K562 (cell line): ENCODE results near the gene NEDD4L. TPM values are rescaled to one million over a fixed set of nuclear protein-coding genes. Genes with fewer than 3 reads are reported as not detected.

Experiments
- BRCA1 ChIP-seq, 2 experiments: fragments of 450-650 bp in 1 of 2; sonication (generic) in 1 of 2; formaldehyde crosslinking in 1 of 2; IDR thresholded peaks; 2 replicates each; pipeline versions ENCODE4 v1.5.0 to v1.6.1; 2017 to 2020; ENCODE audit warnings: mild to moderate bottlenecking in 1 of 2, missing genetic modification reagents in 1 of 2
- CBX5 ChIP-seq: IDR thresholded peaks from 2 replicates; pipeline ENCODE4 v1.6.1; 2014; ENCODE audit warnings: low read depth, borderline replicate concordance
- ETV6 ChIP-seq, 3 experiments: fragments of 150-350 bp in 1 of 3; sonication (generic) in 1 of 3; formaldehyde crosslinking in 1 of 3; IDR thresholded peaks; 2 replicates each; pipeline versions ENCODE4 v1.6.1 to v1.8.0; 2014 to 2022; ENCODE audit warnings: borderline replicate concordance in 2 of 3, low read depth in 2 of 3, antibody characterized with exemption in 1 of 3, low read length in 1 of 3, mild to moderate bottlenecking in 1 of 3, missing genetic modification reagents in 1 of 3
- HEY1 ChIP-seq: fragments of 250-450 bp; sonication (Bioruptor Pico); IDR thresholded peaks from 2 replicates; pipeline ENCODE4 v1.5.0; 2020; ENCODE audit warnings: mild to moderate bottlenecking, moderate library complexity, borderline replicate concordance
- HNRNPH1 ChIP-seq: fragments of 200-400 bp; formaldehyde crosslinking; optimal IDR thresholded peaks from 2 replicates; pipeline ENCODE3; 2017; ENCODE audit warnings: low read depth, mild to moderate bottlenecking, low read length, moderate library complexity
- JUN ChIP-seq, 2 experiments: sonication (generic) in 1 of 2; formaldehyde crosslinking in 1 of 2; IDR thresholded peaks; 2 replicates each; pipeline versions ENCODE4 v1.6.1 to v1.8.0; 2012 to 2022; ENCODE audit warnings: borderline replicate concordance in 2 of 2, mild to moderate bottlenecking in 2 of 2, improper control_type of control experiment in 1 of 2, low read depth in 1 of 2, low read length in 1 of 2, missing genetic modification reagents in 1 of 2
- LCOR ChIP-seq: sonication (generic); formaldehyde crosslinking; IDR thresholded peaks from 2 replicates; pipeline ENCODE4 v1.8.0; 2022; ENCODE audit warnings: mild to moderate bottlenecking, missing genetic modification reagents
- MAZ ChIP-seq, 2 experiments: fragments of 450-650 bp in 1 of 2; sonication (generic) in 1 of 2; formaldehyde crosslinking; IDR thresholded peaks in 1 of 2; conservative IDR thresholded peaks in 1 of 2; 2 replicates each; pipeline versions ENCODE4 v1.4.0 to v1.5.0; 2020; ENCODE audit warnings: mild to moderate bottlenecking in 1 of 2, missing genetic modification reagents in 1 of 2
- MEIS2 ChIP-seq: fragments of 450-650 bp; IDR thresholded peaks from 2 replicates; pipeline ENCODE4 v1.6.1; 2014; ENCODE audit warnings: mild to moderate bottlenecking; ENCODE audit not compliant: partially characterized antibody
- MLX ChIP-seq, 2 experiments: fragments of 450-650 bp in 1 of 2; sonication (generic) in 1 of 2; formaldehyde crosslinking; conservative IDR thresholded peaks; 2 replicates each; pipeline versions ENCODE4 v1.4.0 to v1.8.1; 2020 to 2022; ENCODE audit warnings: mild to moderate bottlenecking in 1 of 2, missing genetic modification reagents in 1 of 2
- NBN ChIP-seq: fragments of 450-650 bp; IDR thresholded peaks from 2 replicates; pipeline ENCODE4 v1.6.1; 2016; ENCODE audit warnings: low read depth, mild to moderate bottlenecking
- NR3C1 ChIP-seq: sonication (generic); formaldehyde crosslinking; IDR thresholded peaks from 2 replicates; pipeline ENCODE4 v1.8.1; 2022; ENCODE audit warnings: missing genetic modification reagents
- PHB2 ChIP-seq: fragments of 450-650 bp; IDR thresholded peaks from 2 replicates; pipeline ENCODE4 v1.6.1; 2017; ENCODE audit warnings: low read depth
- RBM15 ChIP-seq: fragments of 200-400 bp; formaldehyde crosslinking; IDR thresholded peaks from 2 replicates; pipeline ENCODE4 v1.6.1; 2018; ENCODE audit warnings: mild to moderate bottlenecking, low read length, moderate library complexity; ENCODE audit not compliant: insufficient read depth
- SNIP1 ChIP-seq: fragments of 450-650 bp; IDR thresholded peaks from 2 replicates; pipeline ENCODE4 v1.7.1; 2017; ENCODE audit warnings: low read depth, mild to moderate bottlenecking
- TAF7 ChIP-seq: fragments of 450-650 bp; IDR thresholded peaks from 2 replicates; pipeline ENCODE4 v1.6.1; 2016; ENCODE audit warnings: missing genetic modification characterization, missing compliant biosample characterization
- TEAD1 ChIP-seq, 2 experiments: fragments of 450-650 bp in 1 of 2; sonication (generic) in 1 of 2; formaldehyde crosslinking; IDR thresholded peaks; 2 replicates each; pipeline versions ENCODE4 v1.4.0 to v1.8.0; 2020 to 2022; ENCODE audit warnings: mild to moderate bottlenecking in 2 of 2, missing genetic modification reagents in 1 of 2
- ZFX ChIP-seq: sonication (generic); formaldehyde crosslinking; IDR thresholded peaks from 2 replicates; pipeline ENCODE4 v1.8.0; 2022; ENCODE audit warnings: mild to moderate bottlenecking, missing genetic modification reagents, moderate library complexity
- ZNF23 ChIP-seq: fragments of 250-450 bp; sonication (Bioruptor Pico); IDR thresholded peaks from 2 replicates; pipeline ENCODE4 v1.4.0; 2020; ENCODE audit warnings: mild to moderate bottlenecking
- ZNF507 ChIP-seq: conservative IDR thresholded peaks from 2 replicates; pipeline ENCODE4 v1.6.1; 2017; ENCODE audit warnings: missing genetic modification characterization, missing compliant biosample characterization
- ZNF780A ChIP-seq: fragments of 250-450 bp; sonication (Bioruptor Pico); IDR thresholded peaks from 2 replicates; pipeline ENCODE4 v1.5.0; 2021; ENCODE audit warnings: mild to moderate bottlenecking
- polyA plus RNA-seq, 8 experiments: library from polyadenylated mRNA; depleted of rRNA in 4 of 8; stranded (reverse) in 5 of 8; unstranded in 3 of 8; fragments of >200 nt; fragmentation: Nextera tagmentation in 2 of 8; fragmentation: Illumina TruSeq in 1 of 8; extraction: Ambion mirVana in 2 of 8; extraction: Trizol in 1 of 8; gene quantifications; 2 replicates each; pipeline versions ENCODE4 v1.2.1 to v1.2.3, GENCODE V29; 2011 to 2014; ENCODE audit warnings: inconsistent platforms in 1 of 8, missing spikeins in 1 of 8
- total RNA-seq, 7 experiments: library from RNA; depleted of rRNA in 6 of 7; stranded (reverse); fragments of >200 nt in 6 of 7; fragmentation: Illumina TruSeq in 2 of 7; extraction: Trizol in 2 of 7; gene quantifications; 2 replicates each; pipeline versions ENCODE4 v1.2.1 to v1.2.3, GENCODE V29; 2011 to 2021; ENCODE audit warnings: low replicate concordance in 1 of 7
- TF ChIP-seq, protein P1 (sequence below): sonication (generic); formaldehyde crosslinking; IDR thresholded peaks from 2 replicates; pipeline ENCODE4 v1.8.0; 2022; ENCODE audit warnings: missing genetic modification reagents, mild to moderate bottlenecking, borderline replicate concordance
- TF ChIP-seq, protein P2 (sequence below): fragments of 450-650 bp; IDR thresholded peaks from 2 replicates; pipeline ENCODE4 v1.6.1; 2016; ENCODE audit warnings: low read depth, mild to moderate bottlenecking, moderate library complexity
- TF ChIP-seq, protein P3 (sequence below): sonication (generic); formaldehyde crosslinking; IDR thresholded peaks from 2 replicates; pipeline ENCODE4 v1.4.0; 2020; ENCODE audit warnings: mild to moderate bottlenecking, missing genetic modification reagents

NEDD4L gene
- total and polyA plus RNA-seq, 9 of the 15 experiments (the other 6 are each of a cell fraction or from before 2014, with no cell fraction given): 8.1 to 33.4 (median 19.9) TPM

GRCh38 chr18:58221060-58221725 lies 177.2 kb downstream of the NEDD4L start (continued):
- no peak for TF ChIP-seq LCOR
- no peak for TF ChIP-seq HEY1 (CRISPR knock-in tag)
- TF ChIP-seq, protein P1, sequence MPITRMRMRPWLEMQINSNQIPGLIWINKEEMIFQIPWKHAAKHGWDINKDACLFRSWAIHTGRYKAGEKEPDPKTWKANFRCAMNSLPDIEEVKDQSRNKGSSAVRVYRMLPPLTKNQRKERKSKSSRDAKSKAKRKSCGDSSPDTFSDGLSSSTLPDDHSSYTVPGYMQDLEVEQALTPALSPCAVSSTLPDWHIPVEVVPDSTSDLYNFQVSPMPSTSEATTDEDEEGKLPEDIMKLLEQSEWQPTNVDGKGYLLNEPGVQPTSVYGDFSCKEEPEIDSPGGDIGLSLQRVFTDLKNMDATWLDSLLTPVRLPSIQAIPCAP (CRISPR knock-in tag): no peak
- TF ChIP-seq ZNF780A: no peak
- TF ChIP-seq NBN: no peak
- peak; percentile 66; the same call in 1 of the 2 replicates for TF ChIP-seq JUN (IDR thresholded peaks at IDR 0.05; ENCODE audit: borderline replicate concordance, low read depth, low read length)
- no peak for TF ChIP-seq JUN (CRISPR knock-in tag; IDR thresholded peaks at IDR 0.05; ENCODE audit: borderline replicate concordance)
- TF ChIP-seq ZFX (CRISPR knock-in tag): no peak
- TF ChIP-seq MEIS2: peak; percentile 67
- TF ChIP-seq TAF7 (tag): no peak
- no peak for TF ChIP-seq MAZ (CRISPR knock-in tag; conservative IDR thresholded peaks at IDR 0.05 in 1 of 2, IDR thresholded peaks at IDR 0.05 in 1 of 2)
- TF ChIP-seq NR3C1 (CRISPR knock-in tag): no peak
- no peak for TF ChIP-seq RBM15
- no peak; a peak in 1 of 4 replicates for TF ChIP-seq TEAD1 (CRISPR knock-in tag; IDR thresholded peaks at IDR 0.05)
- TF ChIP-seq ETV6 (IDR thresholded peaks at IDR 0.05; ENCODE audit: borderline replicate concordance in 1 of 2, low read depth in 2 of 2, low read length in 1 of 2): no peak
- TF ChIP-seq ETV6 (CRISPR knock-in tag; IDR thresholded peaks at IDR 0.05; ENCODE audit: borderline replicate concordance): no peak
- TF ChIP-seq MLX (CRISPR knock-in tag; conservative IDR thresholded peaks at IDR 0.05): no peak
- TF ChIP-seq CBX5: no peak
- TF ChIP-seq, protein P2, sequence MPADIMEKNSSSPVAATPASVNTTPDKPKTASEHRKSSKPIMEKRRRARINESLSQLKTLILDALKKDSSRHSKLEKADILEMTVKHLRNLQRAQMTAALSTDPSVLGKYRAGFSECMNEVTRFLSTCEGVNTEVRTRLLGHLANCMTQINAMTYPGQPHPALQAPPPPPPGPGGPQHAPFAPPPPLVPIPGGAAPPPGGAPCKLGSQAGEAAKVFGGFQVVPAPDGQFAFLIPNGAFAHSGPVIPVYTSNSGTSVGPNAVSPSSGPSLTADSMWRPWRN: no peak
- TF ChIP-seq PHB2: no peak
- TF ChIP-seq, protein P3, sequence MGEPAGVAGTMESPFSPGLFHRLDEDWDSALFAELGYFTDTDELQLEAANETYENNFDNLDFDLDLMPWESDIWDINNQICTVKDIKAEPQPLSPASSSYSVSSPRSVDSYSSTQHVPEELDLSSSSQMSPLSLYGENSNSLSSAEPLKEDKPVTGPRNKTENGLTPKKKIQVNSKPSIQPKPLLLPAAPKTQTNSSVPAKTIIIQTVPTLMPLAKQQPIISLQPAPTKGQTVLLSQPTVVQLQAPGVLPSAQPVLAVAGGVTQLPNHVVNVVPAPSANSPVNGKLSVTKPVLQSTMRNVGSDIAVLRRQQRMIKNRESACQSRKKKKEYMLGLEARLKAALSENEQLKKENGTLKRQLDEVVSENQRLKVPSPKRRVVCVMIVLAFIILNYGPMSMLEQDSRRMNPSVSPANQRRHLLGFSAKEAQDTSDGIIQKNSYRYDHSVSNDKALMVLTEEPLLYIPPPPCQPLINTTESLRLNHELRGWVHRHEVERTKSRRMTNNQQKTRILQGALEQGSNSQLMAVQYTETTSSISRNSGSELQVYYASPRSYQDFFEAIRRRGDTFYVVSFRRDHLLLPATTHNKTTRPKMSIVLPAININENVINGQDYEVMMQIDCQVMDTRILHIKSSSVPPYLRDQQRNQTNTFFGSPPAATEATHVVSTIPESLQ (CRISPR knock-in tag): no peak
- TF ChIP-seq BRCA1 (IDR thresholded peaks at IDR 0.05): no peak
- no peak for TF ChIP-seq BRCA1 (CRISPR knock-in tag; IDR thresholded peaks at IDR 0.05)
- no peak for TF ChIP-seq ZNF507
- no peak for TF ChIP-seq SNIP1
- no peak for TF ChIP-seq ZNF23 (CRISPR knock-in tag)
- TF ChIP-seq HNRNPH1: no peak
